T follicular helper cell (primary cell): Measurements from ENCODE around the gene OR52W1.

Experiments
- DNase-seq: peaks from one replicate; pipeline ENCODE4 v3.0.0-alpha.2; 2020; ENCODE audit warnings: low read depth
- total RNA-seq, 2 experiments: gene quantifications; one replicate each; lab custom pipeline; 2026; lab: John Stamatoyannopoulos, UW

Gene OR52W1, protein sequence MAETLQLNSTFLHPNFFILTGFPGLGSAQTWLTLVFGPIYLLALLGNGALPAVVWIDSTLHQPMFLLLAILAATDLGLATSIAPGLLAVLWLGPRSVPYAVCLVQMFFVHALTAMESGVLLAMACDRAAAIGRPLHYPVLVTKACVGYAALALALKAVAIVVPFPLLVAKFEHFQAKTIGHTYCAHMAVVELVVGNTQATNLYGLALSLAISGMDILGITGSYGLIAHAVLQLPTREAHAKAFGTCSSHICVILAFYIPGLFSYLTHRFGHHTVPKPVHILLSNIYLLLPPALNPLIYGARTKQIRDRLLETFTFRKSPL
- 0 reads per million in 2 experiments for total RNA-seq

DNA sequence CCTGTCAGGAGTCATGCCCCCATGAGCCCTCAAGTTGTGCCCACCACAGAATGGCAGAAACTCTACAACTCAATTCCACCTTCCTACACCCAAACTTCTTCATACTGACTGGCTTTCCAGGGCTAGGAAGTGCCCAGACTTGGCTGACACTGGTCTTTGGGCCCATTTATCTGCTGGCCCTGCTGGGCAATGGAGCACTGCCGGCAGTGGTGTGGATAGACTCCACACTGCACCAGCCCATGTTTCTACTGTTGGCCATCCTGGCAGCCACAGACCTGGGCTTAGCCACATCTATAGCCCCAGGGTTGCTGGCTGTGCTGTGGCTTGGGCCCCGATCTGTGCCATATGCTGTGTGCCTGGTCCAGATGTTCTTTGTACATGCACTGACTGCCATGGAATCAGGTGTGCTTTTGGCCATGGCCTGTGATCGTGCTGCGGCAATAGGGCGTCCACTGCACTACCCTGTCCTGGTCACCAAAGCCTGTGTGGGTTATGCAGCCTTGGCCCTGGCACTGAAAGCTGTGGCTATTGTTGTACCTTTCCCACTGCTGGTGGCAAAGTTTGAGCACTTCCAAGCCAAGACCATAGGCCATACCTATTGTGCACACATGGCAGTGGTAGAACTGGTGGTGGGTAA, at the start of gene OR52W1:
TSS of gene OR52W1 (plus strand) at position 51 of the 637 bp plus-strand sequence. CDS start at position 51, 0 bp downstream.
- no peak for DNase-seq

DNA sequence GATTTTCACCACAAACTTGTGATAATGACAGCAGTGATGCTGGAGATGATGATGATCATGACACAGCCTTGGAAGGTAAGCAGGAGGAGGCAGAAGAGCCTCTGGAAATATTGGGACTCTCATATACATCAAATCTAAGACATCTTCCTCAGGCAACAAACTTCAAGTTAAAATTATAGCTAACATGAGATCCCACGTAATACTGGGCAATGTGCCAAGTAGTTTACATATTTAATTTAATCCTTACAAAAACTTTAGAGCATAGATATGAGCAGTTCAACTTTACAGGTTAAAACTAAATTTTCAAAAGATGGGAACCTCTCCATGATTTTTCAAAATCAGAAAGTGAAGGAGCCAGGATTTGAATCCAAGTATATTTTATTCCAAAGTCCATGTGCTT, 47.9 kb upstream of the OR52W1 start:
- no peak for DNase-seq

DNA sequence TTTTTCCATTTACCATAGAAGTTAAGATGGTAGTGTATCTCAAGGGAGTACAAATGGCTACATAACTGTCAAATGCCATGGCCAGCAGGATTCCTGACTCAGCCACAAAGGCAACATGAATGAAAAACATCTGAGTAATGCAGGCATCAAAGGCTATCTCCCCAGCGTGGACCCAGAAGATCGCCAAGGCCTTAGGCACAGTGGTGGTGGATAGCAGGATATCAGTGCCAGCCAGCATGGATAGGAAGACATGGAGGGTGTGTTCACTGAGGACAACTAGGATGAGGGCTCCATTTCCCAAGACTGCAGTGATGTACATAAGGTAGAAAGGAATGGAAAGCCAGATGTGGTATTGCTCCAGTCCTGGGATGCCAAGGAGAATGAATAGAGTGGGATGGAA, 46.9 kb upstream of the OR52W1 start:
- DNase-seq: no peak

DNA sequence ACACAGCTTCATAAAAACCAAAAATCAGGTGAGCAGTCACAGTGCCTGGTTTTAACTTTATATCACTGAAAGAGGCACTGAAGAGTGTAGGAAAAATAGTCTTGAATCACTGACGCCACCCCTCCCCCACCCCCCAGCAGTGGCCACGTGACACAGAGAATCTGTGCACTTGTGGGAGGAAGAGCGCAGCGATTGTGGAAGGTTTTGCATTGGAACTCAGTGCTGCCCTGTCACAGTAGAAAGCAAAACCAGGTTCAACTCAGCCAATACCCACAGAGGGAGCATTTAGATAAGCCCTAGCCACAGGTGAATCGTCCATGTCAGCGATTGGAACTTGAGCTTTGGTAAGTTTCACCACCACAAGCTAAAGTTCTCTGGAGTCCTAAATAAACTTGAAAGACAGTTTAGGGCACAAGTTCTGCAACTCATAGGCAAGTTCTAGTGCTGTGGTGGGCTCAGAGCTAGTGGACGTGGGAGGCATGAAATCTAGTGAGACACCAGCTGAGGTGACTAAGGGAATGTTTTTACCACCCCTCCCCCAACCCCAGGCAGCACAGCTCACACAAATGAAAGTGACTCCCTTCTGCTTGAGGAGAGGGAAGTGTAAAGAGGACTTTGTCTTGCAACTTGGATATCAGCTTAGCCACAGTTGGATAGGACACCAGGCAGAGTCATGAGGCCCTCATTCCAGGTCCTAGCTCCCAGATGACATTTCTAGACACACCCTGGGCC, 42.2 kb upstream of the OR52W1 start:
- no peak for DNase-seq

DNA sequence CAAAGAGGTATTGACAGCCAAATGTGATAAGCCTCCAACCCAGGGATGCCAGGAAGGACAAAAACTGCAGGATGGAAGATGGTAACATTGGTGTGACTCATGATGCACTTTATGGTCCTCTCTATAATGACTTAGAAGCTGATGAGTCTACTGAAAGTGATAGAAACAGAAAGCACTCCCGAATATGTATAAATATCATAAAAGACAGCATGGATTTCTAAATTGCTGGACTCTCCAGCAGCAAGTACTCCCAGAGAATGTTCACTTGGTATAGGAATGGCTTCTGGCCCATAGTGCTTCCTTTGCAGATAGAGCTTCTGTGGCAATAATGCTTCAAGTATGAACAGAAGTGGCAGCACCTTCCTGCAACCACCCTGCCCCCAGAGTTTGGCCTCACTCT, 28.8 kb upstream of the OR52W1 start, which contains the start of gene OR52B2:
TSS of gene OR52B2 (minus strand) at position 101 of the 400 bp plus-strand sequence. CDS start at position 101, 0 bp downstream.
- DNase-seq: no peak

DNA sequence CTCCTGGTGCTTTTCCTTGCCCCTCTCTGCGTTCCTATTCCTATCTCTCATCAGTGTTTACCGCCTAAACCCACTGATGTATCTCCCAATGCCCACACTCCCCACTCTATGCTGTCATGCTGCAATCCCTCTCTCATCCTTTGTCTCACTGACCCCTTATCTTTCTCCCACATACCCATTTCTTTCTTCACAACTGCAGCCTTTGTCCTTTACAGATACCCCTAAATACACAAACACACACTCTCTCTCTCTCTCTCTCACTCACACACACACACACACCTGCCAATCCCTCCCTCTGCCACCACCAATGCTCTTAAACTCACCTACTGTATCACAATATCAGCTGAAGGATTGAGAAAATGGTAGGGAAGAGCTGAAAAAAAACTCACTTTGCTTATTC, 23.6 kb upstream of the OR52W1 start:
- DNase-seq: no peak

DNA sequence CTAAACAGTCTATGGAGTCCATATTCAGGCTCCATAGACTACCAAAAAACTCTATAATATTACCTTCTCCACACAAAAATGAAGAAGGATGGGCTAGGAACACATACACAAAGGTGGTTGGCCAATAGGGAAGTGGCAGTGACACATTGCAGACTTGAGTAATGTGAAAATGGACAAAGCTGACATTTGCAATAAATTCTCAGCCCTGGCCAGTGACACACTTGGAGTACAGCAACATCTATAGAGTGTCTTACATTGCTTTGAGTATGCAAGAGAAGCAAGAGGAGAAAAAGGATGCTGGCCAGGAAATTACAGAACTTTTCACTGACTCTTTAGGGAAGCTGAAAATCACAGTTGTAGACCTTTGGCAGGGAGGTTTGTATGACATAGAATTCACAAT, 7.3 kb upstream of the OR52W1 start:
- DNase-seq: no peak

DNA sequence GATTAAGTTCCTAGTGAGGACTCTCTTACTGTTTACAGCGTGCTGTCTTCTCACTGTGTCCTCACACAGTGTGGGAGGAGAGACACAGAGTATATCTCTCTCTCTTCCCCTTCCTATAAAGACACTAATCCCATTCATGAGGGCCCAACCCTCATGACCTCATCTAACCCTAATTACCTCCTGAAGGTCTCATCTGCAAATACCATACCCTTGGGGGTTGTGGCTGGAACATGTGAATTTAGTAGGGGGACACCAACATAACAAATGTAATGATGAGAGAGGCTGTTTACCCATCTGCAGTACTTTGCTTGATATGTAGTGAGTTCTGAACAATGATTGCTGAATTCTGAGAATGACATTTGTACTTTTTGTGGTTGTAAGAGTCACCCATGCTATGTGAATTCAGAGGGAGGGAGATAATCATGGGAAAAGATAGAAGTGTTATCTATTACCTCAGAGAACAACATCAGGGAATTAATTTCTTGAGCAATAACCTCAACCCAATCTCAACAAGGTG, 4.9 kb upstream of the OR52W1 start:
- no peak for DNase-seq

DNA sequence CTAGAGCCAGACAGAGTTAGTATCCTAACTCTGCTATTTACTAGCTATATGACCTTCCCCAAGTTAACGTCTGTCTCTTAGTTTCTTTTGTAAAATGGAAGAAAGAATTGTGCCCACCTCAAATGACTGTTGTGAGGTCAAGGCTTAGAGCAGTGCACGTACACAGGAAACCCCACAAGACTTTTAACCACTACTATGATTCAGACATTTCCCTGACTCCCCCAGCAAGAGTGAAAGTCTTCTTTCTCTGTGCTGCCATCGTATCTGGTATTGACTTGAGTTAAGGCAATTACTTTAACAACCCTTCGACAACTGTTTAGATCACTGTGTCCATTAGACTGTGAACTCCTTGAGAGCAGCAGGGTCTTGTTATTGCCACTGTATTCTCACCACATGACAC, 2.6 kb upstream of the OR52W1 start:
- no peak for DNase-seq

DNA sequence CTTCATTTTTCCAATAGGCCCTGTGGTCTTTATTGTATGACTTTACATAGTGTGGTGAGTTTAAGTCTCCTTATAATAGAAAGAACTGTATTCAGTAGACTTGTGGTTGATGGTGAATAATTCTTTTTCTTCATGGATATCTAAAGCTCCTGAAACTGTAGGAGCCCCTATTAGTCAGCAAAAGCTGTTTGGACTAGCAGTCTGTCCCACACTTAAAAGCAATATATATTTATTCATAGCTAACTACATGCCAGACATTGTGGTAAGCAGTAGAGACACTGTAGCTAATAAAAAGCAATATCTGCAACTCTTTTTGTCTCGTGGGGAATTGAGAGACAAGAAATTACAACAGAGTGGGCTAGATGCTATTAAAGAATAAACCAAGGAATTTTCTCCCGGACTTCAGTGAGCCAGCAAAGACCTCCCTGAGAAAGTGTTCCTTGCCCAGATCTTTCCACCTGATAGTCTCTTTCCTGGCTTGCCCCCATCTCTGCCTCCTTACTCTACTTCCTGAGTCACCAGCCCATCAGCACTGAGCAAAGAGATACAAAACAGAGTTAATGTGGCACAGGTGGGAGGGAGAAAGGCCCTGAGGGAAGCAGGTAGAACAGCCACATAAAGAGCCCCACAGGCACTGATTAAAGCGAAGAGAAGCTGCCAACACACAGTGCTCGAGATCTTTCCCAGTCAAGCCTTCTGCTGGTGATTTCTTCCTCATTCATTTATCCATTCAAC, 1.4 kb upstream of the OR52W1 start:
- DNase-seq: no peak

DNA sequence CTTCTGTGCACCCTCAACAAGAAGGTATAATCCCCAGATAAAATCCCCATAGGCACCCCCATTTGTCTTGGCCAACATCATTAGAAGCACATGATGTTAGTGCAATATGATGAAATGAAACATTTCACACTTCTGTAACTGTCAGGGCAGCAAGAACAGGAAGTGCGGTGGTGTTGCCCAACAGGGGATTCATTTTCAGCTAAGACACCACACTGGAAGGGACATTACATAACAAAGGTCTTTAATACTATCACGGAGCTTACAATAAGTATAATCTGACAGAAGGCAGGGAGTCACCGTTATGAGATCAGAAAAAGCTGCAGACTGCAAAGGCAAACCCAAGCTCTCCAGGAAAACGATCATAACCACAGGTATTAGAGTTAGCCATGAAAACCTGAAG, 2.0 kb downstream of the OR52W1 start:
- no peak for DNase-seq

DNA sequence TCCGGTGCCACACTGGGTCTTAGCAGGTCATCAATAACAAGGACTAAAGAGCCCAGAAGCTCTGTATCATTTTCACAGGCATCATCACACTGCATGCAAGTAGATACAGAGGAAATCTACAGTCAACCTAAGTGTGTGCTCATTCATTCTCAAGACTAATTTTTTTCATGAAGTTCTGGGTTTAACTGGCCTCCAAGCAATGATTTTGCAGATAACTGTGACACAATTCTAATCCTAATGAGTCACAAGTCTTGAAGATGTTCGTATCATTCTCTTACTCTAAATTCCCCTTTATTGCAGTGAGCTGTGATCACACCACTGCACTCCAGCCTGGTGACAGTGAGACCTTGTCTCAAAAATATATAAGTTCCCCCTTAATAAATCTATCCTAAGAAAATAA, 2.5 kb downstream of the OR52W1 start:
- no peak for DNase-seq

DNA sequence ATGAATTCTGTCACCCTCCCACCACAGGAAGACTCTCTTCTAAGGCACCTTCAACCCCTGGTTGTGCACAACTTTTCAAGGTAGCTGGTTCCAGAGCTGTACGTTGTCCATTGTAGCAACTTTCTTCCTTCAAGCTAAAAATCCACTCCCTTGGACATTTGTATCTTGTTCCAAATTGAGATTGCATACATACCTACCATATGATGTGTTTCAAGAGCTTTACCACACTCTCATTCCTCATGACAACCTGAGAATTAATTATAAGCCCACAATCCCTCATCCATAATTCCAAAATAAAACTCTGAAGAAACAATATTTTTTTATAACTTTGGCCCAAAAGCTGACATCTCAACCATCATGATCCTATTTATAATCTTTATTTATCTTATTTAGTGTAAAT, 3.0 kb downstream of the OR52W1 start:
- no peak for DNase-seq

DNA sequence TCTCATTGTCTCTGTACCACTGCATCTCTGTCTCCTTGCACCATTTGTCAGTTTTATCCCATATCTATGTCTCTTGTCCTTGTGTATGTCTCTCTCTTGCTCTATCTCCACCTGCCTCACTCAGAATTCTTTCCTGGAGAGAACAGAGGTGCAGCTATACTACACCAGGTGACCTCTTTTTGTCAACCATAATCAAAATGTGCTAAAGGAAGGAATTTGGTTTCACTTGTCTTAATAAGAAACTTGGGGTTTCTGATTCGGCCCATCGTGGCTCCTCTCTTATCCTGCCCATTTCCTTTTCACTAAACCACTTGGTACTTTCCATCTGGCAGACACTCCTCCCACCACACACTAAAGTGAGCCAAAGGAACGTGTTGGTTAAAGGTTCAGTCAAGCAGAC, 4.3 kb downstream of the OR52W1 start:
- no peak for DNase-seq

DNA sequence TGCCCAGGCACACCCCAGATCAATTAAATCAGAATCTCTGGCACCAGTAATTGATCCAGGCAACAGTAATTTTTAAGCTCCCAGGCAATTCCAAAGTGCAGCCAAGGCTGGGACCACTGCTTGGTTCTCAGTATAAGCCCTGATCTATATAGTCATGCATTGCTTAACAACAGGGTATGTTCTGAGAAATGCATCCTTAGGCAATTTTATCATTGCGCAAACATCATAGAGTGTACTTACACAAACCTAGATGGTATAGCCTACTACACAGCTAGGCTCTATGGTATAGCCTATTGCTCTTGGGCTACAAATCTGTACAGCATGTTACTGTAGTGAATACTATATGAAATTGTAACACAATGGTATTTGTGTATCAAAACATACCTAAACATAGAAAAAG, 5.7 kb downstream of the OR52W1 start:
- DNase-seq: no peak

DNA sequence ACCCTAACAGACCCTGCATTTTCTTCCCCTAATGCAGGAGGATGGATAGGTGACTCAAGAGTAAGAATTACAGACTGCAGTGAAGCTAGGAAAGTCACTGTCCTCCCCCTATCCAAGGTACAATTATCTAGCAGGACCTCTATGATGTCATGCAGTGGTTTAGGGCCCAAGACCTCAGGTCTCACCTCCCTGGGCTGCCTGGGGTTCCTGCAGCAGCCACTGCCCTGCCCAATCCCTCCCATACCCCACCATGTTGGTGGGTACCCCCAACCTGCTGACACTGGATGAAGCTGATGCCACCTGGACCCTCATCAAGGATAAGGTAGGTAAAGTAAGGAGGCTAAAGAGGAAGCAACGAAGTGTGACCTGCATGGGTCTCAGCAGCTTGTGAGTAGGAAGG, 6.3 kb downstream of the OR52W1 start, which contains the start of gene C11orf42:
TSS of gene C11orf42 (plus strand) at position 192 of the 400 bp plus-strand sequence. CDS start at position 251, 59 bp downstream.
- no peak for DNase-seq

DNA sequence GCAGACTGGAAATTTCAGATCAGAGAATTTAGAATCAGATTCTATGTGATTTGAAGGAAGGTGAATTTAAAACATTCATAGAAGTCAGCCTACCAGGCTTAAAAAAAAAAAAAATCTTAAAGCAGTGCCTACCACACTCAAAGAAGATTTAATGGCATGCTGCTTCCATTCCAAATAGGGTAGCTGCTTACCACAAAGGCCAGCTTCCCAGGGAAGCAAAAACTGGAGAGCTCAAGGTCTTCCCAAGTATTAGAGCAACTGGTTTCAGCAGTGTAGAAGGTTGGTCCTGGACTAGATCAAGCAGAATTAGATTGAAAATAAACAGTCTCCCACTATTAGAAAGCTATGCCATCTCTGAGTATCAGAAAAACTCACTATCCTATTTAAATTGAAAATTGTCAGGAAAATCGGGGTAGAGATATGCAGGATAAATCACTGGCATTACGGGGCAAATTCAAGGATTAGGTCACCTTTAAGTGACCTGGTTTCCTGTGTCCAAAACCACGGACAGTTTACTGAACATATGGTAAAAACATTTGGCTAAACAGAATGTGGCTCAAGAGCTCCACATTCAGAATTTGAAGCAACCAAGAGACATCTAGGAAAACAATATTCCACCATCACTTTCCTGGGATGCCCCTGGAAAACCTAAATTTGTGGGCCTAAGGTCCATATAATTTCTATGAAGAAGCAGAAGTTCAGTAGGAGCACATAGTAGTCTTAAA, 7.6 kb downstream of the OR52W1 start:
- no peak for DNase-seq

DNA sequence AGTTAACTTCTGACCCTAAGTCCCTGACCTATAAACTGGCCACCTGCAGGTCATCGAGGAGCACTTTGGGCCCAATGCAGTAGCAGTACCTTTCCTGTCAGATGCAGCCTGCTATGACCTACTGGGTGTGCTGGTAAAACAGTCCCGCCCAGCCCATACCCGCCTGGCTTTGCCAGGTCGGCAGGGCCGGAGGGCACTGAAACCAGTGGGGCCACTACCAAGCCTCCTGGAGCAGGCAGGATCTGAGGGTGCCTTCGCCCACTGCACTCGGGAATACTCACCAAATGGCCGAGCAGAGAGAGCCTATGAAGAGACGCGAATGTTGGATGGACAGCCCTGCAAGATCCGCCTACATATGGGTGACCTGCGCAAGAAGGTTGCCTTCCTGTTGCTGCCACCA, 10.8 kb downstream of the OR52W1 start:
- no peak for DNase-seq

DNA sequence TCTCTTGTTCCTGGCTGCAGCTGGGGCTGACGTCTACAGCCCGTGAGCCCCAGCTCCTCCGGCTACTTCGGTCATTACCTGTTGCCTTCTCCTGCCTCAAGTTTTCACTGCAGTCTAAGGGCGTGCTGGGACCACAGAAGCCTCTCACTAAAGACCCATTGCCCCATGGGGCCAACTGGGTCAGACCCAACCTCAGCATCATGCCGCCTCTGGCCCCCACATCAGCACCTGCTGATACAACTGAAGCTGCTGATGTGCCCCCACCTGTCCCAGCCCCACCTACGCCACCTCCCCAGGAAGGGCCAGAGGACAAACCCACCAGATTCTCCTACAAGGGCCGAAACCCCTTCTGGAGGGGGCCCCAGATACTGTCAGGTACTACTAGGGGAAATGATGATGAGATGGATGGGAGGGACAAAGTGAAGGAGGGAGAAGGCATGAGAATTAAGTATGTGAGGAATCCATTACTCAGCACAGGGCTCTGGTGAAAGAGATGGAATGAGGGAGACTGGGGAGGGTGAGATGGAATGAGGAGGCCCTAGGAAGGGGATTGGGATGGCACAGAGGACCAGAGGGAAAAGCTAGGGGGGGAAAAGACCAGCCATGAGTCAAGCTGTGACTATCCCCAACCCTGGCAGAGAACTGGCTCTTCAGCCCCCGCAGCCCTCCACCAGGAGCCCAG, 11.4 kb downstream of the OR52W1 start:
- DNase-seq: no peak

DNA sequence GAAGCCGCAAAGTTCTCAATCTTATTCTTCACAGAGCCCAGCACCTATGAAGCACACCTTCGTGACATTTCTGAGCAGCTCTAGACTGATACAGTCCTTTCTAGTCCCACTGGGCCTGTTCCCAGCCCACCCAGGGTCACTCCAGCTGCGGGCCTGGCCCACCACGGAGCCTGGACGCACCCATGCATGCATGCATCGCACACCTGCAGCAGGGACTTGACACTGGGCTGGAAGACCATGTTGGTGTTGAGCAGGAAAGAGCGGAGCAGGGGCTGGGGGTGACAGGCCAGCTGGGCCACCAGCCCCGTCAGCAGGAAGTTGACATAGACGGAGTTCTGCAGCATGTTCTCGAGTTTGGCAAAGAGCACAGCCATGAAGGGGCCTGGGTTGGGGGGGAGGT, 15.5 kb downstream of the OR52W1 start:
- DNase-seq: no peak

DNA sequence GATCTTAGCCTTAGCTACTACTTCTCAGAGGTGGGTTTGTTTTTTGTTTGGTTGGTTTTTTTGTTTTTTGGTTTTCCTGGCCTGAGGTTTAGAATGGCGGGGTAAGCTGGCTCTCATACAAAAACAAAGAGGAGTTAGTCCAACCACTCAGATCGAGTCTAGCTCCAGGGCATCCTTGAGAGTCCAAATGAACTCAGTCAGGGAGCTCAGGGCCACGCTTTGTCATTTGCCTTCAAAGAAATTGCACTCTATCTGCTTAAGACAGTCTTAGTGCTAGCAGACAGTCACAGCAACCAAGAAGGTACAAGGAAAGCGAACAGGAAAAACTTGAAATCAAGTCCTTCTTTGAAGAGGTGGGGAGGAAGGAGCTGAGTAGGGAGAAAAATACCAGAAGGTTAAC, 17.5 kb downstream of the OR52W1 start:
- no peak for DNase-seq
